Memory B cell (primary cell): ENCODE measurements around the gene BARHL2.
A peak's percentile ranks its signal among the peaks of the same experiment; 100 is the strongest.

Experiments
- ATAC-seq: fragments of 150-1000 bp; cut with Tn5 transposase; 2 replicates; pipeline ENCODE4 v1.10.0; 2021; ENCODE audit warnings: low read depth, mild to moderate bottlenecking, moderate library complexity
- DNase-seq, 2 donors: peaks; one replicate each; pipeline ENCODE4 v3.0.0; 2022; ENCODE audit warnings: low spot score in 2 of 2
- H3K27ac Mint-ChIP-seq: one replicate; pipeline ENCODE4 v1.8.0; 2022; ENCODE audit warnings: mild to moderate bottlenecking, moderate library complexity, mixed read lengths
- H3K27me3 Mint-ChIP-seq: one replicate; pipeline ENCODE4 v1.8.0; 2022; ENCODE audit warnings: mixed read lengths
- H3K36me3 Mint-ChIP-seq: one replicate; pipeline ENCODE4 v1.8.0; 2022; ENCODE audit warnings: mild to moderate bottlenecking, mixed read lengths
- H3K4me1 Mint-ChIP-seq: one replicate; pipeline ENCODE4 v1.8.0; 2022; ENCODE audit warnings: mixed read lengths
- H3K4me3 Mint-ChIP-seq: one replicate; pipeline ENCODE4 v1.8.0; 2022; ENCODE audit warnings: mild to moderate bottlenecking, moderate library complexity, mixed read lengths
- H3K9me3 Mint-ChIP-seq: one replicate; pipeline ENCODE4 v1.8.0; 2022; ENCODE audit warnings: mixed read lengths

Gene BARHL2

DNA sequence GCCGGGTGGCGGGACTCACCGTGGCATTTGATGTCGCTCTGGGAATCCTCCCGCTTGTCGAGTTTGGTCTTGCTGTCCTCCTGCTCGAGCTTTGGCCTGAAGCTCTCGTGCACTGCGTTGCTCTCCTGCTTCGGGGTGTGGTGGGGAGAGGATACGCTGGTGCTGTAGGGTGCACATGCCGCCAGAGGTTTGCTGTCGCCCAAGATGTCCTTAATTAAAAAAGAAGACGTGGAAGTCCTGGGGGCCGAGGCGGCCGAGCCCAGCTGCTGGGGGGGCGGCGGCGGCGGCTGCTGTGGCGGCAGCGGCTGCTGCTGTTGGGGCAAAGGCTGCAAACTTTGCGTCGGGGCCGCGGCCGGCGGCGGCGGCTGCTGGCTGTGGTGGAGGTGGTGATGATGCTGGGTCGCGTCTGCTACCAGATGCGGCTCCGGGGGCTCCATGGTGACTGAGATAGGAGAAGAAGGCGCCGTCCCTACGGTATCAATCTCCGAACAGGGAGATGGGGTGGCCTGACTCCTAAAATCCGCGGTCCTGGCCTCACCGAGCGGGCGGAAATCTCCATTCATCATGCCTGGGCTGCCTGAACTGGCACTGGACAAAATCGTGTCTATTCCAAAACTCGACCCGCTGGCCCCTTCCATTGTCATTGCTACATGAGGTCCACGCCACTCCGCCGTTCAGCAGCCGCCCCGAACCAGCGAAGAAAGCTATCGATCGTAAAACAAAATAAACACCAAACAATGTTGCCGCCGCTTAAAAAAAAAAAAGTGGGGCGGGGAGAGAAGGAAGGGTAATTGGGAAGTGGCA is at the start of gene BARHL2:
BARHL2 (minus strand) TSS at position 751 of the 804 bp plus-strand sequence; CDS start at position 644, 107 bp downstream.
- DNase-seq: no peak
- Mint-ChIP-seq H3K27me3 (peaks cover 43% of the 10 kb centered on the region), H3K4me3 (peak within 1 kb of the TSS; percentile 53), H3K4me1 (peaks cover 4% of the 10 kb centered on the region), H3K27ac (peak within 1 kb of the TSS; percentile 83), H3K36me3 (peaks cover 6% of the 10 kb centered on the region), H3K9me3 (peaks cover 1% of the 10 kb centered on the region)
- no peak for ATAC-seq

DNA sequence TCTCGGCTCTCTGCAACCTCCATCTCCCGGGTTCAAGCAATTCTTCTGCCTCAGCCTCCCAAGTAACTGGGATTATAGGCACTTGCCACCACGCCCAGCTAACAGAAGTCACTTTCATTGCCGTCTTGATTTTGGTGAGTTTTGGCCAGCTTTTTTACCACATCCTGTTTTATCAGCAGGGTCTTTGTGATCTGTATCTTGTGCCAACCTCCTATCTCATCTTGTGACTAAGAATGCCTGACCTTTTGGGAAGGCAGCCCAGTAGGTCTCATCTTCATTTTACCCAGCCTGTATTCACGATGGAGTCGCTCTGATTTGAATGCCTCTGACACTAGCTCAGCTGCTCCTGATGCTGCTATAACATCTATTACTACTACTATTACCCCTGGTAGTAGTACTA is 46.8 kb upstream of the BARHL2 start:
- DNase-seq: no peak
- no peaks in the 10 kb centered on the region for H3K9me3 Mint-ChIP-seq
- no peaks in the 10 kb centered on the region for H3K4me1 Mint-ChIP-seq
- no peaks in the 10 kb centered on the region for H3K36me3 Mint-ChIP-seq
- H3K27ac Mint-ChIP-seq: no peak overlapping the region
- H3K27me3 Mint-ChIP-seq: peaks cover 3% of the 10 kb centered on the region
- H3K4me3 Mint-ChIP-seq: no peak overlapping the region
- ATAC-seq: no peak

DNA sequence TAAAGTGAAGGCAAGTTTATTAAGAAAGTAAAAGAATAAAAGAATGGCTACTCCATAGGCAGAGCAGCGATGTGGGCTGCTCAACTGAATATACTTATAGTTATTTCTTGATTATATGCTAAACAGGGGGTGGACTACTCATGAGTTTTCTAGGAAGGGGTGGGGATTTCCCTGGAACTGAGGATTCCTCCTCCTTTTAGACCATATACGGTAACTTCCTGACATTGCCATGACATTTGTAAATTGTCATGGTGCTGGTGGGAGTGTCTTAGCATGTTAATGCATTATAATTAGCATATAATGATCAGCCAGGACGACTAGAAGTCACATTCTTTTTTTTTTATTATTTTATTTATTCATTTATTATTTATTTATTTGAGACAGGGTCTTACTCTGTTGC is 46.4 kb upstream of the BARHL2 start:
- Mint-ChIP-seq H3K36me3 (no peaks in the 10 kb centered on the region), H3K27ac (no peak overlapping the region), H3K9me3 (no peaks in the 10 kb centered on the region), H3K27me3 (peaks cover 3% of the 10 kb centered on the region), H3K4me1 (no peaks in the 10 kb centered on the region), H3K4me3 (no peak overlapping the region)
- ATAC-seq (no peak), DNase-seq (no peak)

DNA sequence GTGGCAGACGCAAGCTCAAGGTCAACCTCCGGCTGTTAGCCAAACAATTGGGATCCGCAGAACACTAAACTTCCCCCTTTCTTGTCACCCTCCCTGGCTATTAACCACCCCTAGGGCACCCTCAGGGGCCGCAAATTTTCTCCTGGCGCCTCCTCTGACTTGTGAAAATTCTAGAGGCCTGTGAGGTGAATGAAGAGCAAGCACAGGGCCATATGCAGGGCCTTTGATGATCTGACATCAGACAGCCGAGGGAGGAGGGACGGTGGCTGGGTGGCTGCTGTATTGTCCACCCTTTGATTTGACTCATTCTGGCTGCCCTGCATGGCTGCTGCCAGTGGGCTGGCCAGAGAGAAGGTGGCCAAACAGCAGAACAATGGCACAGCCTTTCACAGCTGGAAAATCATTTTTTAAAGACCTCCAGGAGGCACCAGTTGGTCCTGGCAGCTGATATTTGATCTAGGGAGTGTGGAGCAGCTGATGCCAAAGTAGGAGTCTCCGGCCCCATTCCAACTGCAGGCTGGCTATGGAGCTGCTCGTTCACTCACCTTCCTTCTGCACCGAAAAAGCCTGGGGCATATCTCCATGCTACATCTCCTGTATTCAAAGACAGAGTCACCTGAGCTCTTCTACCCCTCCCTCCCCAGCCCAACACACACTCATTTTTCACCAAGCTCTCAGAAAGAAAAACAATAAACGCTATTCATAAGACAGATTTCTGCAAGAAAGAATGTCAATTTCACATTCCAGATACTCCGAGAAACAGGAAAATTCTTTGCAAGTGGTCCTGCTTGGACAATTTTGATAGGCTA is 44.9 kb upstream of the BARHL2 start:
- no peaks in the 10 kb centered on the region for H3K9me3 Mint-ChIP-seq
- ATAC-seq (no peak), DNase-seq (no peak)
- no peak overlapping the region for H3K27ac Mint-ChIP-seq
- peaks cover 5% of the 10 kb centered on the region for H3K27me3 Mint-ChIP-seq
- no peaks in the 10 kb centered on the region for H3K36me3 Mint-ChIP-seq
- H3K4me1 Mint-ChIP-seq: no peaks in the 10 kb centered on the region
- H3K4me3 Mint-ChIP-seq: no peak overlapping the region

DNA sequence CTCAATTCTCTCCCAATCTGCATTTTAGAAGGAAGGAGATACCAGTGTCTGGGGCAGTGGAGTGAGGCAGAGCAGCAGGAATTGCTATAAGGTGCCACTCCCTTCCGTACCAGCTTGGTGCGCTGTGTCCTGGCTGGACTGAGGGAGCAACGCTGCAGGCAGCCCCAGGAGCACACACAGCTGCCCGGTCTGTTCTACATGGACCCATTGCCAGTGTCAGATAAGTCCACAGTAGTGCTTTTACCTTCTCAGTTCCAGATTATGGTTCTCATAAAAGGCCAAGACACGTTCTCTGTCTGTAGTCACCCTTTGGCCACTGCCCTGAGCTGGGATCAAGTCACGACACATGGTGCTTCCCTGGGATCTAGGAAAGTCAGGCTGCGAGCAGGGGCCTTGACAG is 44.1 kb upstream of the BARHL2 start:
- ATAC-seq (no peak), DNase-seq (no peak)
- H3K4me1 Mint-ChIP-seq: no peaks in the 10 kb centered on the region
- no peaks in the 10 kb centered on the region for H3K36me3 Mint-ChIP-seq
- H3K27ac Mint-ChIP-seq: no peak overlapping the region
- H3K4me3 Mint-ChIP-seq: no peak overlapping the region
- peaks cover 6% of the 10 kb centered on the region for H3K27me3 Mint-ChIP-seq
- H3K9me3 Mint-ChIP-seq: no peaks in the 10 kb centered on the region

DNA sequence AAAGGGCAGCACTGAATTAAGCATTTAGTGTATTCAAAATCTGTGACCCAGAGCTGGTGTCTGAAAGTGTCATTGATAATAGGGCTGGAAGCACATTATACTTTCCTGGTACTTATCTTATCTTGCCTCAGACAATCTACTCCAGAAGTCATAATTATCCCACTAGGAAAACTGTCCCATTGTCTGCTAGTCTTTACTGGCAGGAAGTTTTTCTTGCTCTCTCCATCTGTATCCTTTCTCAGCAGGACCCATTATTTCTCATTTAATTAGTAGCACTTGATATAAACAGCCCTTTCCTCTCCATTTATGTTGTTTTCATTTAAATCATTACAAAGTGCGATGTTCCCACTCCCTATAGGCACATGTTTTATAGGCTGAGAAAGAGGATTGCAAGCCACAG is 36.5 kb upstream of the BARHL2 start:
- no peak for DNase-seq
- Mint-ChIP-seq H3K4me1 (no peaks in the 10 kb centered on the region), H3K4me3 (no peak overlapping the region), H3K27me3 (peaks cover 8% of the 10 kb centered on the region), H3K36me3 (no peaks in the 10 kb centered on the region), H3K9me3 (no peaks in the 10 kb centered on the region), H3K27ac (no peak overlapping the region)
- no peak for ATAC-seq

DNA sequence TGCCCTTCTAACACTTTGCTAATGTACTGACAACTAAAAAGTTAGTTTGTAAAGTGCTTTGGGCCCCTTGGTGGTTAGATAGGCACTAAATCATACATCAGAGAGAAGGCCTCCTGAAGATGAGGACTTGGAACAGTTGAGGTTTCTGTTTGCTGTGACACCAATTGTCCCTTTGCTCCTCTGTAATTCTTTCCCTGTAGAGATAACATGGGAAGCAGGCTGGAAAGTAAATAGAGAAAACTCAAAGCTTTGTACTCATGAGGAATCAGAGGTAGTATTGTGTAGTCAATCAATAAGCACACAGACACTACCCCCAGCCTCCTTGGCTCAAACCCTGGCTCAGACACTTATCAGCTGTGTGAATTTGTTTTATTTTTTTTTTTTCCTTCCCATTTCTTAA is 31.6 kb upstream of the BARHL2 start:
- H3K4me3 Mint-ChIP-seq: no peak overlapping the region
- DNase-seq (no peak), ATAC-seq (no peak)
- H3K27ac Mint-ChIP-seq: no peak overlapping the region
- H3K4me1 Mint-ChIP-seq: no peaks in the 10 kb centered on the region
- no peaks in the 10 kb centered on the region for H3K36me3 Mint-ChIP-seq
- peaks cover 5% of the 10 kb centered on the region for H3K27me3 Mint-ChIP-seq
- H3K9me3 Mint-ChIP-seq: no peaks in the 10 kb centered on the region

DNA sequence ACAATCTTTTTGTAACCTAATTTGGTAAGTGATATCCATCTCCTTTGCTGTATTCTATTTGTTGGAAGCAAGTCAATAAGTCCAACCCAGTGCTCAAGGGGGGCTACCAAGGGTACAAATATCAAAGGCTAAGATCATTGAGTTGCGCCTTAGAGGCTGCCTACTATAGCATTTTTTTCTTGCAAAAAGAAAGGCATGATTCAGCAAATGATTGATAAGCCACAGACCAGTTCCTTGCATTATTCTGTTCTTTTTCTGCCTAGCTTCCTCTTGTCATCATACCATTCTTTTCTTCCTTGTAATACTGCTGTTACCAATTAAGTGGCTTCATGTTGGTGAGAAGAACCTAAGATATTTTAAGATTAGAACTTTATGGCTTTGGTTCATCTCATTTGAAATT is 29.8 kb upstream of the BARHL2 start:
- no peak overlapping the region for H3K27ac Mint-ChIP-seq
- peaks cover 3% of the 10 kb centered on the region for H3K27me3 Mint-ChIP-seq
- no peak for DNase-seq
- no peak overlapping the region for H3K4me3 Mint-ChIP-seq
- ATAC-seq: no peak
- no peaks in the 10 kb centered on the region for H3K9me3 Mint-ChIP-seq
- no peaks in the 10 kb centered on the region for H3K4me1 Mint-ChIP-seq
- no peaks in the 10 kb centered on the region for H3K36me3 Mint-ChIP-seq

DNA sequence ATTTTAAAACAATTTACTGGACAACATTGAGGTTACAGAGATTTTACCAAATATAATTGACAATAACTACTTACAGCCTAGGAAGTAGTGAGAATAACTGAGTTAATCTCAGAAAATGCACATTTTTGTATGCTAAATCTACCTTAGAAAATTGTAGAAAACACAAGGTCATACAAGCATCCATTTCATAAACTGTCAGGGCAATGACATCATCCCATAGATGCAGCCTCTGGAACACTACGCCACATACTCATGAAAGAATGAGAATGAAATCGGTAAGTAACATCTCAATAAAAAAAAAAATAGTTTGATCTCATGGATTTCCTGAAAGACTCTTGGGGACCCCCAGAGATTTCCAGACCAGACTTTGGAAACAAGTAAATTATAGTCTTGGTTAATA is 28.9 kb upstream of the BARHL2 start:
- H3K27me3 Mint-ChIP-seq: peaks cover 3% of the 10 kb centered on the region
- H3K36me3 Mint-ChIP-seq: no peaks in the 10 kb centered on the region
- H3K4me3 Mint-ChIP-seq: no peak overlapping the region
- H3K4me1 Mint-ChIP-seq: no peaks in the 10 kb centered on the region
- no peak for DNase-seq
- ATAC-seq: no peak
- H3K9me3 Mint-ChIP-seq: no peaks in the 10 kb centered on the region
- H3K27ac Mint-ChIP-seq: no peak overlapping the region

DNA sequence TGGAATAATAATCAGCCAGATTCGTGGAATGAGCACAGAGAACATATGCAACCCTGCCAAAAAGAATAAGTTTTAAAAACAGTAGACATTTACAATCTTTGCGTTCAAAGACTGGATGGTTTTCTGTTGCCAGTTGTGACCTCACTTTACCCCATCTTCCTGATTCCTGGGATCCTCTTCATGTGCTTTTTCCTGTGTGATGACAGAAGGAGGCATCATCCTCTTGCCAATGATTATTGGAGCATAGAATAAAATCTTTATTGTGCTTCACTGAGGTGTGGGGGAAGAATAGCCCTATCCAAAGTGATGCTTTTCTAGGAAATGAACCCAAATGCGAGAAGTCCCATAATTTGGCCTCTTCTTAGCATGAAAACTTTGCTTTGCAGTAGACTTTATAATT is 15.0 kb upstream of the BARHL2 start:
- Mint-ChIP-seq H3K4me1 (peaks cover 20% of the 10 kb centered on the region), H3K36me3 (peaks cover 2% of the 10 kb centered on the region), H3K4me3 (no peak overlapping the region), H3K9me3 (peaks cover 2% of the 10 kb centered on the region), H3K27me3 (peaks cover 37% of the 10 kb centered on the region), H3K27ac (no peak overlapping the region)
- DNase-seq (no peak), ATAC-seq (no peak)

DNA sequence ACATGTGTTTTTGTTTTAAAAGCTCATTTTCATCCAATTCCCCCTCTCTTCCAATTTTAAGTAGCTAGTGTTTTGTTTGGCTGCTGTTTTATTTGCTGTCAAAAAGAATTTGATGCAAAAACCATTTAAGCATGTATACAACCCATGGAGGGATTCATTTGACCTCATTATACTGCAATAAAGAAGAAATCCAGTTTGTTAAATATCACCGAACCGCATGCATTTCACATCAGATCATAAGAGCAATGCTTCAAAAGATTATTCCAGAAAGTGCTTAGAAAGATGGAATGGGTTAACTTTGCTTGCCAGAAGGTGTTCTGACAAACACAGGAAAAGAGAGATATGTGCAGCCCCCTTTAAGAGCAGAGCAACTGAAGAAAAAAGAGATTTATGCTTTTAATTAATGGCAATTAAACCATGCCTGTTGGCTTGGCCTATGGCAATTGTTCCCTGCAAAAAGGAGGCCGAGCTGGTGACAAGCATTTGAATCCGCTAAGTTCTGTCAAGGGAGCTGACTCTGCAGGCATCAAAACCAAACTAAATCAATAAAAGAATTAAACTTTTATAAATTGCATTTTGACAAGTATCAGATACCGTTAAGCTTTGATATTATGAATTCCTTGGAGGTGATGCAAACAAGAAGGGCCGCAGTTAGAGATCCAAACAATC is 14.4 kb upstream of the BARHL2 start:
- Mint-ChIP-seq H3K4me3 (no peak overlapping the region), H3K9me3 (peaks cover 2% of the 10 kb centered on the region), H3K27me3 (peaks cover 34% of the 10 kb centered on the region), H3K4me1 (peaks cover 20% of the 10 kb centered on the region), H3K36me3 (peaks cover 2% of the 10 kb centered on the region), H3K27ac (no peak overlapping the region)
- no peak for ATAC-seq
- DNase-seq: no peak

DNA sequence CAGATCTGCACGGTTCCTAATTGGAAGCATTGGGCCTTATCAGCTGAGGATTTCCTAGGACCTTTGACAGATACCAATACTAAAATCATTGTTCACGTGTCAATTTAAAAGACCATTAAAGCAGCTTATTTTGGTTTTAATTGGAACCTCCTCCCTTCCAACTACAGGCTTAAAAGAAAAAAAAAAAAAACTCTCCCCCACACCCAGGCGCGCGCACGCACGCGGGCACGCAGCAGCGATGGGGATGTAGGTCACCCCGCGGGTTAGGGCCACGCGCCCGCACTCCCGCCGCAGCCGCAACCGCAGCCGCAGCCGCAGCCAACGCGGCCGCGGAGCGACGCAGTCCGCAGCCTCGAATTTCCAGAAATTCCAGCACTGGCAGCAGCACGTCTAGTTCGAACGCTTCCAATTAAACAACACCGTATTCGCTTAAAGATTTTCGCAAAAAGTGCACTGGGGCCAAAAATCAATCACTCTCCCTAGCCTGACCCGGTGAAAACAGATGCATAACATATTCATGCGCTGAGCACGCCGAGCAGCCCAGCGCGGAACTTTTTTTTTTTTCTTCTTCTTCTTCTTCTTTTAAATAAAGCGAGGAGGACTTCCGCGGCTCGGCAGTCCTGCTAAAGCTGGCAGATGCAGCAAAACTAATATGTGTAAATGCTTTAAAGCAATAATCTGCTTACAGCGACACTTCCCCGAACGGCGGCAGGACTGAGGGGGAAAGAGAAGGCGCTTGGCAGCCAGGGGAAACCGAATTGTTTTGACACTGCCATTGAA is 13.3 kb upstream of the BARHL2 start:
- no peak for DNase-seq
- no peak for ATAC-seq
- Mint-ChIP-seq H3K4me3 (peak overlapping the region; percentile 68), H3K27ac (peak overlapping the region; percentile 8), H3K4me1 (peaks cover 24% of the 10 kb centered on the region), H3K36me3 (peaks cover 2% of the 10 kb centered on the region), H3K27me3 (peaks cover 42% of the 10 kb centered on the region), H3K9me3 (peaks cover 4% of the 10 kb centered on the region)

DNA sequence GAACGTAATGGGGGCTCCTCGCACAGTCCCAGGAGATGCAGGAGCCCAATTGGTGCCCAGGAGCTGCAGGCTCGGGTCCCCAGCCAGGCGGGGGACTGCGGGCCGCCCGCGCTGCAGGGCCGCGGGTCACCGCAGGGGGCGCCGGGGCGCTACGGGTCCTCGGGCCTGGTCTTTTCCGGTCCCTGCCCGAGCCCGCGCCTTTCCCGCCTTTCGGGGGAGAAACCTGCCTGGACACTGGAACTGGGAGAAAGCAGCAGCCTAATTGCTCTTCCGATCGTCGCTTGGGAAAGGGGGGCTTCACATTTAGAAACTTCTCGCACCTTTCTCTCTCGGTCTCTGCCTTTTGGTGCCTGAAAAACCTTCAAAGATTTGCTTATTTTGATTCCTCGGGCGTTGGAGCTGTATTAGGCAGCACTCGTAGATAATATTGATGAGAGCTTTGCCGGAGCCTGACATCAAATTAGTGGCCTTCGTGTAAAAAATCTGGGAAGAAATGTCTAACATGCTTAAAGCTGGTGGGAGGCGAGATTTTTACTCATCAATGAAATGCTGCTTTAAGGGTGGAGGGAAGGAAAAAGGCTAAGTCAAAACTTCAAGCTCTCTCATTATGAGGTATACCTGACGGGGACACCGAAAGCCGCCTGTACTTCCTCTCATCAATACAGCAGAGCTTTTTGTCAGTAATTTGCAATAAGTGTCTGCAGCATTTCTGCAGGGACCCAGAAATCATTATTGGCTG is 12.6 kb upstream of the BARHL2 start:
- peak overlapping the region; percentile 68 for H3K4me3 Mint-ChIP-seq
- H3K4me1 Mint-ChIP-seq: peaks cover 24% of the 10 kb centered on the region
- H3K27ac Mint-ChIP-seq: no peak overlapping the region

More for the DNA sequence above, 12.6 kb upstream of the BARHL2 start:
- H3K36me3 Mint-ChIP-seq: peaks cover 2% of the 10 kb centered on the region
- H3K9me3 Mint-ChIP-seq: peaks cover 4% of the 10 kb centered on the region
- peaks cover 41% of the 10 kb centered on the region for H3K27me3 Mint-ChIP-seq
- no peak for DNase-seq
- no peak for ATAC-seq
